ENCODE results near the gene MTFR1L.
"Not testable (repeated sequence)": the region's sequence is repeated elsewhere in the genome, so short reads cannot be mapped to it uniquely, and the experiment has no call there.

Gene MTFR1L

GRCh38 chr1:25829046-25829445 lies 9.3 kb downstream of the MTFR1L start:
- DNase-seq, result no peak

DNA sequence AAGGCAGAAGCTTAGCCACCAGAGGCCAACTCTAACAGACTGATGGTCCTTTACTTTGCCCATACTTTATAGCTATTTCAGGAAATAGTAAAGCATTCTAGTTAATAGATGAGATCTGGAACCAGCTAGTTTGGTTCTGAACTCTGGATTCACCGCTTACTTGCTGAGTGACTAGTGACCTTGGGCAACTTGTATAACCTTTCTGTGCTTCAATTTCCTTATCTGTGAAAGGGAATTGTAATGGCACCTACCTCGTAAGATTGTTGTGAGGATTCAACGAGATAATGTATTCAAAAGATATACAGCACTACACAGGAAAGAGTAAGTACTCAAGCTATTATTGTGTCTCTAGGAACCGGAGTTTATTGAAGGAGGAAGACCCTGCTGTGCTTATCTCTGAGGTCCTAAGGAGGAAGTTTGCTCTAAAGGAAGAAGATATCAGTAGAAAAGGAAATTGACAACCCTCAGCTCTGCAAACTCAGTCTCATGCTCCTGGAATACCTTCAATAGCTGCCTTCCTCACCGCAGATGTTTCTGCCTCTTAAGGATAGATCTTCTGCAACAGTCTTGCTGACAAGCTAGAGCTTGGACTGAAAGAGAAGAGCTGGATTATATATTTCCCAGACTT lies 11.9 kb downstream of the MTFR1L start:
- no peak for DNase-seq

- no peak for DNase-seq
These were observed 12.7 kb downstream of the MTFR1L start for GRCh38 chr1:25832336-25833037.

GRCh38 chr1:25833158-25833557 lies 13.4 kb downstream of the MTFR1L start:
- DNase-seq, result no peak

DNA sequence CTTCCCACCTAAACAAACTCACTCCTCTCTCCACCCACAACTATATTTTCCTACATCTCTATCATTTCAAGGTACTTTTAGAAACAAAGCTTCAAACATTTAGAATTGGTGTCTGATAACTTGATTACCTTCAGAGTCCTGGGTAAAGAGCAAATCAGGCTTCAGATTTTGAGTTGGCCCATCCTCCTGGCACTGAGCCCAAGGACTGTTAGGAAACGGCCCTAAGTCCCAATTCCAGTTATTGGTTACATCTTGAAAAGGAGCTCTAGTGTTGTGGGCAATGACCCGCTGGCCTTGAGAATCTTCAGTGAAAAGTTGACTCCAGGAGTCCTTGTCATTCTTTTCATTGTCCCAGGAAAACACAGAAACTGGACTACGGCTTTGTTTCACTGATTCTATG lies 15.1 kb downstream of the MTFR1L start:
- DNase-seq, result no peak

DNA sequence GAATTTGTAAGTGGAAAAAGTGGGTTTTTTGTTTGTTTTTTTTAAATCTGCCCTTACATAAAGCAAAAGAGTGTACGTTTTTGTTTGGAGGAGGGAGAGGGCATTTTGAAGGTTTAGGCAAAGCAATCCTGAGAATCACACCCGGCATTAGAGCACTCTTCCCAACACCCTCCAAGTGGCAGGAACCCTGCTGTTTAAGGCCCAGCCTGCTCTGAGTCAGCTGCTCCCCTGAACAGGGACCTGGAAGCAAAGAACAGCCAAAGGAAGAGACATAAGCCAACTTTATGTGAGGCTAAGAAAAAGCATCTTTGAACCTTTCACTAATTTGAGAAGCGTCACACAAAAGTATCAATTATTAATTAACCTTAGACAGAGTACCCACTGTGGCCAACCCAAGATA lies 16.9 kb downstream of the MTFR1L start:
- no peak for DNase-seq

- no peak for DNase-seq
These were observed 17.6 kb downstream of the MTFR1L start for GRCh38 chr1:25837262-25837875.

- not testable (repeated sequence) for DNase-seq
These were observed 20.1 kb downstream of the MTFR1L start for GRCh38 chr1:25839808-25840207.

- no peak for DNase-seq
These were observed 23.7 kb downstream of the MTFR1L start for GRCh38 chr1:25843483-25843882.

- no peak for DNase-seq
These were observed 25.0 kb downstream of the MTFR1L start for GRCh38 chr1:25844536-25845337.

- no peak for DNase-seq
These were observed 25.9 kb downstream of the MTFR1L start for GRCh38 chr1:25845664-25846063.

GRCh38 chr1:25847929-25848328 lies 28.2 kb downstream of the MTFR1L start:
- DNase-seq, result no peak

- no peak for DNase-seq
These were observed 28.8 kb downstream of the MTFR1L start for GRCh38 chr1:25848531-25848930.

- no peak for DNase-seq
These were observed 34.8 kb downstream of the MTFR1L start for GRCh38 chr1:25854554-25854953.

GRCh38 chr1:25856856-25857255 lies 37.1 kb downstream of the MTFR1L start:
- DNase-seq, result no peak

GRCh38 chr1:25858494-25858893 lies 38.7 kb downstream of the MTFR1L start:
- no peak for DNase-seq

- DNase-seq, result no peak
These were observed 39.4 kb downstream of the MTFR1L start, which contains the start of gene AUNIP for GRCh38 chr1:25858906-25859789. AUNIP (minus strand) TSS chr1:25859457; CDS start chr1:25859357, 100 bp downstream.

- no peak for DNase-seq
These were observed 41.8 kb downstream of the MTFR1L start for GRCh38 chr1:25861316-25862286.

DNA sequence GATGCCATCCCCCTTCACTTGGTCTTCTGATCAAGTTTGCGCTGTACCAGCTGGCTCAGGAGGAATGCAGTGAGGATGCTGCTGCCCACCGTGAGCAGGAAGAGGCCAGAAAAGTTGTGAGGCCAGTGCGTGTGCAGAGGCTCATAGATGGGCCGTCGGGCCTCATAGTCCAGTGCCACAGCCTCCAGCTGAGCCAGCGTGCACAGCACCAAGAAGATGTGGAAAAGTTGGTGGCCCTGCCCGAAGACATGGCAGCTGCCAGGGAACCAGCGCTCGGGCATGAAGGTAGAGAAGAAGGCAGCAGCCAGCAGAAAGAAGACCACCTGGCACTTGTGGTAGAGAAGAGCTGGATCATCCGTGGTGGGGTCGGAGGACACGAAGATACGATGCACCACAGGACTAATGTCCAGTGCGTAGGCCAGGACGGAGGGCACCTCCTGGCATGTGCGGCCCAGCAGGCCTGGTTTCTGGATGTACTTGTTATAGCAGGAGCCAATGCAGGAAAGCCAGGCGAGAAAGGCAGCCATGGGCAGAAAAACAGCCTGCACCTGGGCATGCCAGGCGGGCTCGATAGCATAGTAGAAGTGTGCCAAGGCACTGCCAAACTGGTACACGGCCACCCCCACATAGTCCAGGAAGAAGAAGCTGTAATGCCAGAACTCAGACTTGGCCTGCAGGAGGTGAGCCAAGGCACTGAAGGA lies 43.2 kb downstream of the MTFR1L start:
- no peak for DNase-seq

- DNase-seq, result no peak
These were observed 43.9 kb downstream of the MTFR1L start for GRCh38 chr1:25863486-25864262.
